Measurements from ENCODE around the gene CFAP119.
A peak's percentile ranks its signal among the peaks of the same experiment; 100 is the strongest.

Gene CFAP119

DNA sequence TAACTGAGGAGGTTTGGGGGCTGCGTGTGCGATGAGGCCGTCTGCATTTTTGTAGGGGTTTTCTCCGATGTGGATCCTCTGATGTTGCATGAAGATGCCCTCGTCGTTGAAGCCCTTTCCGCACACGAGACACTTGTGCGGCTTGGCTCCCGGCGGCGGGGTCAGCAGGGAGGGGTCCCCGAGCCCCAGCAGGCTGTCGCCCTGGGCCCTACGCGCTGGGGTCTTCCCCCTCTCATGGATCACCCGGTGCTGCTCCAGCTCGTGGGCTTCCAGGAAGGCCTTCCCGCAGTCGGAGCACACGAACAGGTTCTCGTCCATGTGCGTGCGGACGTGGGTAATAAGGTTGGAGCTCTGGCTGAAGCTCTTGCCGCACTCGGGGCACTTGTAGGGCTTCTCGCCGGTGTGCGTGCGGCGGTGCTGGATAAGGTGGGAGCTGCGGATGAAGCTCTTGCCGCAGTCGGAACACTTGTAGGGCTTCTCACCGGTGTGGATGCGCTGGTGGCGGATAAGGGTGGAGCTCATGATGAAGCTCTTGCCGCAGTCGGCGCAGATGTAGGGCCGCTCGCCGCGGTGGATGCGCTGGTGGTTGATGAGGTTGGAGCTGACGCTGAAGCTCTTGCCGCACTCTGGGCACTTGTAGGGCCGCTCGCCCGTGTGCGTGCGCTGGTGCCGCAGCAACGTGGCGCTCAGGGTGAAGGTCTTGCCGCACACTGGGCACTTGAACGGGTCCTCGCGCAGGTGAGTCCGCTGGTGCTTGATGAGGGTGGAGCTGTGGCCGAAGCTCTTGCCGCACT lies 20.8 kb upstream of the CFAP119 start:
- DNase-seq (ENCODE audit: low read depth) = no peak

DNA sequence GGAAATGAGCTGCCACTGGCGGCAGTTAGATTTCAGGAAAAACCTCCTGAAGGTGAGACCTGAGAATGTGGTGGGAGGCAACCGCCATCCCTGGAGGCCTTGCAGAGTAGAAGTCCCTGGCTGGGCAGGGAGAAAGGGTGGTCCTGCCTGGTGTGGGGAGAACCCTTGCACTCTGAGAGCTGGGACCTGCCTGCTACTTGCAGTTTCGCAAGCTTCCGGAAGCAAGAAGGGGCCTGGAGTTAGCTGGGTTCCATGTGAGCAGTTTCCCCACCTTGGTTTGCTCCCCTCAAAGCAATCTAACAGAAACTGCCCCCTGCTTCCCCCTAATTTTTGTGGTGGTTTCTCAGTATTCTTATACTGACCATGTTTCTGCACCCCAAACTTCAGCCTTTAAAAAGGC lies 18.7 kb upstream of the CFAP119 start:
- DNase-seq (ENCODE audit: low read depth) = no peak

DNA sequence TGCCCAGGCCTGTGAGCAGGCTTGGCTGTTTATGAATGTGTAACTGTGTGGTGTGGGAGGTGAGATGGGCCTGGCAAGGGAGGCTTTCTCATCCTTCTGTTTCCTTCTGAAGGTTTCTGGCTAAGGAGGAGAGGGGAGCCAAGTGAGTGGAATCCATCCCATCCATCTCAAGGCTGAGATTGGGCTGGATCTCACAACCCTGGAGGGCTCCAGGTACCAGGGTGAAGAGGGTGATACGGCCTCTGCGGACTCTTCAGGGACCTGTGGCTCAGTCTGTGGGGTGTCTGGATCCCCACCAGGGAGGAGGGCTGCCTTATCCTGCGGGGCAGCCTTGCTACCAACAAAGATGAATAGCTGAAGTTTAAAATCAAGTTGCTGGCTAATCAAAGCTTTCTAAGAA lies 18.2 kb upstream of the CFAP119 start:
- DNase-seq (ENCODE audit: low read depth) = no peak

DNA sequence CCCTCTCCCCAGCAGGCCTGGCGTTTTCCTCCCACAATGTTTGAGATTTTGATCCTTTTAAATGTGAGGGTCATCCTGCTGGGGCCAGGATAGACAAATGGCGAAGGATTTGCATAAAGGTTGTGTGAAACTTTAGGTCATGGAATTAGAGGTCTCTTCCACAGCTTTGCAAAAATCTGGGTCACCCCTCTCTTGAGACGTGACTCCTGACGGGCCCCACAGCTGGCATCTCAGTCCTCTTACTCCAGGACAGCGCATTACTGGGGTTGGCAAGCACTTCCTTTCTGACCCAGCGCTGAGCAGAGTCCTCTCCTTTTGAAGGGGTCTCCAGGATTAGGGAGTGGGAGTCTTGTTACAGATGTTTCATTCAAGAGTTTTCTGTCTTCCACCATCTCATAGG lies 17.7 kb upstream of the CFAP119 start:
- DNase-seq (ENCODE audit: low read depth) = no peak

DNA sequence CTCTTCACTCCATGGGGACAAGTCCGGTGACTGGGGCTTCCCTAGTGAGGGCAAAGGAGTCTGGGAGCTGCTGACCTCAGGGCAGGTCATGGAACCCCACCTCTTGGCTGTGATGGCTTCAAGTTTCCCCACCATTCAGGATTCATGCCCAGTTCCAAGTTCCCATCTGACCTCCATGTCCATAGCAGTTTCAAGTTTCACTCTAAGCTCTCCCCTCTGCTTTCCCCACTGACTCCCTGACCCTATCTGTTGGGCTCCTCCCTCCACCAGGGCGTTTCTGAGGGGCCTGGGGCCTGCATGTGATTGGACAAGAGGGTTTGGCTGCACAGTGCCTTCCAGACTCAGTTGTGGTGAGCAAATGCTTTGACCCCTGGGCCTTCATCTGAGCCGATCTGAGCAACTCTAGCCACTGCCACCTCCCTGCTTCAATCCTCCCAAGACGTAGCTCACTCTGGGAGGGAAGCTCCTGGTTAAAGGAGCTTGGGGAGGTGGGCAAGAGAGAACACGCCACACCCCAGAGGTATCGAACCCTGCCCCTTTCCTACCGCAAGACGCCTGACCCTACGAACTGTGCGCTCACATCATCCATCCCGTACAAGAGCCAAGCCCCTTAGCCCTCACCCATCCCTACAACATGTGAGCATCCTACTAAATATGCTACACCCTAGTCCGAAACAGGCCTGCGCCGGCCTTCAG lies 16.8 kb upstream of the CFAP119 start:
- DNase-seq (ENCODE audit: low read depth) = no peak

DNA sequence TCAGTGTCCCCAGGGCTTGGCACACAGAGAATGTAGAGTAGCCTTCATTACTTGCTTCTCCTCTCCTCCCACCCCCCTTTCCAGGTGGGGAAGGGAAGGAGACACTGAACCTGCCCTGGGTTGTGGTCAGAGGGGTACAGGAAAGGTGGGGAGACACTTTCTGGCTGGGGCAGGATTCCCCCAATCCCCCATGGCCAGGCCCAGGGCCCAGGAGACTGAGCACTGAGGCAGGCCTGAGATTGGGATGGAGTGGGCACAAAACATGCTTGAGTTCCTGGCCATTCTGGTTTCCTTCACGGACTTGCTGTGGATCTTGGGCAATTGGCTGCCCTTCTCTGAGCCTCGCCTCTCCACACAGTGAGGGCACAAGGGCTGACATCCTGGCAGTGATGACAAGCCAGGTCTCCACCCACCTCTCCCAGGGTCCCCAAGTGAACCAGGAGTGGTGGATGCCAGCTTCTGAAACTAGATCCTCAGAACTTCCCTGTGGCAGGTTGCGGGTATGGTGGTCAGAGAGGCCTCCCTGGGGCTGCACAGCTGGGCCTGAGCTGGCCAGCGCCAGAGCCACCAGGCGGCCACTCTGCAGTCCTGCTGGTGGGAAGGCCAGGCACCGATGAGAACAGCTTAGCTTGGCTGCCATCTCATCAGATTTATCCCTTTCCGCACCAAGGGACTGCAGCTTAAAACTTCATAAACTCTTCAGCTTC lies 15.9 kb upstream of the CFAP119 start:
- DNase-seq (ENCODE audit: low read depth) = no peak

DNA sequence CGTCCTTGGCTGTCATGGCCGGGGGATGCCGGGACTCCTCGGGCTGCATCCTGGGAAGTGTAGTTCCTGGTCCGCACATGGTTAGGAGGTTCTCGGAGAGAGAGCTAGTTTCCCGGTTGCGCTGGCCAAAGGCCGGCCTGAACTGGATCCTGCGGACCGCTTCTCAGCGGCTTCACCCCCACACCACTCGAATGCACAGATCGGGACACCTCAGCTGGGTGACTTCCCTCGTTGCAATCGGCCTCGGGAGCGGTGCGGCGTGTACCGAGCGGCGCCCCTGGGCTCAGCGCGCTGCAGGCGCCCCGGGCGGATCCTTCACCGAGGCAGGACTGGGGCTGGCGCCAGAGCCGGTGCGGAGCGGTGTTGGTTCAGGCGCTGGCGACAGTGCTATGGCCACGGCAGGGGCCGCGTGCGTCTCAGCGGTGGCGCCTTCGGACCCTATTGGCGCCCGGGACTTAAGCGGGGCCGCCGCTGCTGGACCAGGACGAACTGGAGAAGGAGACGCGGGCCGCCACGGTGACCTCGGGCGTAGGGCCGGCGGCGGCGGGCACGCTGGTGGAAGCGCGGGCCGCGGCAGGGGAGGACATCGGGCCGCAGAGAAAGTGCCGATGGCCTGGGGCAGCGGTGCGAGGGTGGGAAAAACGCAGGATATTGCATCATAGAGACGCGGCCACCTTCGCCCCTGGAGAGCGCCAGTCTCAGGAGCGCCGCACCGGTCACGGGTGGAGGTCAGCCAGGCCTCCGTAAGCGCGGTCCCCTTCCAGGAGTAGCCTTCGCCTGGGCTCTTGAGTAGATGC lies 13.7 kb upstream of the CFAP119 start:
- DNase-seq (ENCODE audit: low read depth) = peak; percentile 57

DNA sequence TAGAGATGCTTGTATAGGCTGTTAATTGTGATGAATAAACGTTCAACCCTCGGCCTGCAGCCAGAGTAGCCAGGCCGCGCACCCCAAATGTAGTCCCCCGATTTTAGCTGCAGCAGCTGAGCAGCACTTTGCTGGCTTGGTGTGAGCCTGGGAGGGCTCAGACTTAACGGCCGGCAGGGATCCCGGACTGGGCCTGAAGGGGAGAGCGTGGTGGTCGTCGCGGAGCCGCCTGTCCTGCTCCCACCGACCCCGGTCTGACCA lies 13.2 kb upstream of the CFAP119 start:
- no peak for DNase-seq (ENCODE audit: low read depth)

DNA sequence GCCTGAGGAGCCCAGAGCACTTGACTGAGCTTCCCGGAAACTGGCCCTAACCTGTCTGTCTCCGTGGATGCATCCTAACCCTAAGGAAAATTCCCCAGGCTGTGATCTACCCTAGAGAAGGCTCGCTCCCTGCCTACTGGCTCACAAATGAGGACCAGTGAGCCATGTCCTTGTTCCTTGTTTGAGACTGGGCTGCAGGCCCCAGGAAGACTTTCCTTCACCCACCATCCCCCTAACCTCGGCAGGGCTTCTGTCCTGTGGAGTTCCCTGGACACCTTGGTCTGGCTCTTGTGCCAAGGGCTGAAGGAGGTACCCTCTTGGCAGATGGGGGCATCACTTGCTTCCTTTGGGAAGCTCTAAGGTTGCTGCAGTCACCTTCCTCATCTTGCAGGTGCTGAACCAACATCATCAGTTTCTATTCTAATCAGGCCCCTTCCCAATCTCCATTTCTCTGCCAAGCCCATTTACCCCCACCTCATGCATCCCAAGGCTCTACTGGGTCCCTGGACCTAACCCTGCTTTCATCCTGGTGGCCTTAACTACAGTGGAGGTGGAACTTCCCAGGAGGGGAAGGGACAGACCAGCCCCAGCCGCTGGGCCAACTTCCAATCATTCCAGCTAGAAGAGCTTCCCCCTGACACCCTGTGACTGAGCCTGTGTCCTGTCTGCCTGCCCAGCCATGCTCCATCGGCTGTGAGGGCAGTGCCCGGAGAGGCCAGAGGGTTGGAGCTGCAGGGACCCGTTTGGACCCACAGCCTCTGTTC lies 12.7 kb upstream of the CFAP119 start:
- DNase-seq (ENCODE audit: low read depth) = no peak

DNA sequence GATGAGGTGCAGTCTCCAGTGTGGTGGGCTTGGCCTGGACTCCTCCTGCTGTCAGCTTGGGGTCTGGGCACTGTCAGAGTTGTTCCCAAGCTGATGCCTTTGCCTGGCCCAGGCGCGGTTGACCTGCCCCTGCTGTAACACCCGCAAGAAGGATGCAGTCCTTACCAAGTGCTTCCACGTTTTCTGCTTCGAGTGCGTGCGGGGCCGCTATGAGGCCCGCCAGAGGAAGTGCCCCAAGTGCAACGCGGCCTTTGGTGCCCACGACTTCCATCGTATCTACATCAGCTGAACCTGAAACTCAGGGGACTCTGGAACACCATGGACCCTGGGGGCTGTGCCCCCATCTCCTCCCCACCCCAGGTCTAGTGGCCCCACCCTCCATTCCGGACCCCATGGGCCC lies 12.0 kb upstream of the CFAP119 start:
- no peak for DNase-seq (ENCODE audit: low read depth)

DNA sequence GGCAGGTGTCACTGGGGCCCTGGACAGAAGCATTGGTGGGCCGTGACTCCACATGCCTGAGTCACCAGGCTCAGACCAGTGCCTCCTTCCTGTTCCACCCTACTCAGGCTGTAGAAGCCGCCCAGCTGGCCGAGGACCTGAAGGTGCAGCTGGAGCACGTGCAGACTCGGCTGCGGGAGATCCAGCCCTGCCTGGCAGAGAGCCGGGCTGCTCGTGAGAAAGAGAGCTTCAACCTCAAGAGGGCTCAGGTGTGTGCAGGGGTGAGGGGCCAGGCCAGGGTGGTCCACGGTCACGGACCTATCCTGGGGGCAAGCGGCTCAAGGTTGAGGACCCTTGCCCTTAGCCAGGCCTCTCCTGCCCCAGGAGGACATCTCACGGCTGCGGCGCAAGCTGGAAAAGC lies 9.9 kb upstream of the CFAP119 start:
- no peak for DNase-seq (ENCODE audit: low read depth)

DNA sequence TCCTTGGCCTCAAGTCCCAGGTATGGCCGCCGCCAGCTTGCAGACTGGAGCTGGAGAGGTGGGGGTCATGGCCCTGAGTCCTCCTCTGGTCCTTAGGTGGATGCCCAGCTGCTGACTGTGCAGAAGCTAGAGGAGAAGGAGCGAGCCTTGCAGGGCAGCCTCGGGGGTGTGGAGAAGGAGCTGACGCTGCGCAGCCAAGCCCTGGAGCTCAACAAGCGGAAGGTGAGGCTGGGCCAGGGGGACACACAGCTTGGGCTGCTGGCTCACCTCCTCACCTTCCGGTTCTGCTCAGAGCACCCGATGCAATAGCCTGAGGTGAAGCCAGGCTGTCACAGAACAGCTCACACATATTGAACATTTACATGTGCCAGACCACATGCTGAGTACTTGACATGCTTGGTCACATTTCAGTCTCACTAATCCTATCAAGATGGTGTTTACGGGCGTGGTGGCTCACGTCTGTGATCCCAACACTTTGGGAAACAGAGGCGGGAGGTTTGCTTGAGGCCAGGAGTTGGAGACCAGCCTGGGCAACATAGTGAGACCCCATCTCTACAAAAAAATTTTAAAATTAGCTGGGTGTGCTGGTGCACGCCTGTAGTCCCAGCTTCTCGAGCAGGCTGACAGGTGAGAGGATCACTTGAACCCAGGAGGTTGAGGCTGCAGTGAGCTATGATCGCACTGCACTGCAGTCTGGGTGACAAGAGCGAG lies 7.7 kb upstream of the CFAP119 start:
- no peak for DNase-seq (ENCODE audit: low read depth)

DNA sequence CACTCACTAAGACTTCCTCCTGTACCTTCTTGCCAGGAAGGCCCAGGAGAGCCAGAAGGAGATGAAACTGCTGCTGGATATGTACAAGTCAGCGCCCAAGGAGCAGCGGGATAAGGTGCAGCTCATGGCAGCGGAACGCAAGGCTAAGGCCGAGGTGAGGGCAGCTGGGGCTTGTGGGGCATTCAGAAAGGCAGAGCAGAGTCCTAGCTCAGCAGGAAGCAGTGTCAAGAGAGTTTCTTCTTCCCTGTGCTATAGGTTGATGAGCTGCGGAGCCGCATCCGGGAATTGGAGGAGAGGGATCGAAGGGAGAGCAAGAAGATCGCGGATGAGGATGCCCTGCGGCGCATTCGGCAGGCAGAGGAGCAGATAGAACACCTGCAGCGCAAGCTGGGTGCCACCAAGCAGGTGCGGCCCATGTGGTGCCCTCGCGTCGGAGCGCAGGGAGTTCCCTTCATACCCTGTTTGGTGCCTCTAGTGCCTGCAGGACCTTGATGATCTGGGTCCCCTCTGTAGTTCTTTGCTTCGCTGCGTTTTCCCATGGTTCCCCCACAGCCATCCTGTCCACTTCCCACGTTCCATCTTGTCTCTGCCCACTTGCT lies 6.8 kb upstream of the CFAP119 start:
- DNase-seq (ENCODE audit: low read depth) = no peak

DNA sequence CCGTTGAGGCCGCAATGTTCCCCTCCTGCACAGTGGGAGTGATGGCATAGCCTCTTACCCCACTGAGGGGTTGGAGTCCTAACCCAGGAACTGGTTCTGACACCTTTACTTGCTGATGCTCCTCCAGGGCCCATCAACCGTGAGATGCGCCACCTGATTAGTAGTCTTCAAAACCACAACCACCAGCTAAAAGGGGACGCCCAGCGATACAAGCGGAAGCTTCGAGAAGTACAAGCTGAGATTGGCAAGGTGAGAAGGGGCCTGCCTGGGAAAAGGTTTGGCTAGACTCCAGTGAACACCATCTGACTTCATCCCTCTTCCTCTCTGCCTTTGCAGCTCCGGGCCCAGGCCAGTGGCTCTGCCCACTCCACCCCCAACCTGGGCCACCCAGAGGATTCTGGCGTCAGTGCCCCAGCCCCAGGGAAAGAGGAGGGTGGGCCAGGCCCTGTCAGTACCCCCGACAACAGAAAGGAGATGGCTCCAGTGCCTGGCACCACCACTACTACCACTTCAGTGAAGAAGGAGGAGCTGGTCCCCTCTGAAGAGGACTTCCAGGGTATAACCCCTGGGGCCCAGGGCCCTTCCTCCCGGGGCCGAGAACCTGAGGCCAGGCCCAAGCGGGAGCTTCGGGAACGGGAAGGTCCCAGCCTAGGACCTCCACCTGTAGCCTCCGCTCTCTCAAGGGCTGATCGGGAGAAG lies 6.1 kb upstream of the CFAP119 start:
- no peak for DNase-seq (ENCODE audit: low read depth)

DNA sequence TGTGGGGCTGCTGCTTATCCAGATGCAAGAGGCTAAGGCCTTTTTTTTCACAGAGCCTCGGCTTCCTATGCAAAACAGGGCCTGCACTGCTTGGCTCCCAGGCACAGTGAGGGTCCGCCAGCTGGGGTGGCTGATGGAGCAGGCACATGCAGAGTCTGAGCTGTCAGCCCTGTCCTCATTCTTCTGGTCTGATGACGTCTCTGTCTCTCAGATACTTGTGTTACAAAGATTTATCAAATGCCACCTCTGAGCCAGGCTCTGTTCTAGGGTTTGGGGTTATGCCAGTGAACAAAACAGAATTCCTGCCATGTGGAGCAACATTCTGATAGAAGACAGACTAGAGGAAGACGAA lies 5.0 kb upstream of the CFAP119 start:
- DNase-seq (ENCODE audit: low read depth) = no peak

DNA sequence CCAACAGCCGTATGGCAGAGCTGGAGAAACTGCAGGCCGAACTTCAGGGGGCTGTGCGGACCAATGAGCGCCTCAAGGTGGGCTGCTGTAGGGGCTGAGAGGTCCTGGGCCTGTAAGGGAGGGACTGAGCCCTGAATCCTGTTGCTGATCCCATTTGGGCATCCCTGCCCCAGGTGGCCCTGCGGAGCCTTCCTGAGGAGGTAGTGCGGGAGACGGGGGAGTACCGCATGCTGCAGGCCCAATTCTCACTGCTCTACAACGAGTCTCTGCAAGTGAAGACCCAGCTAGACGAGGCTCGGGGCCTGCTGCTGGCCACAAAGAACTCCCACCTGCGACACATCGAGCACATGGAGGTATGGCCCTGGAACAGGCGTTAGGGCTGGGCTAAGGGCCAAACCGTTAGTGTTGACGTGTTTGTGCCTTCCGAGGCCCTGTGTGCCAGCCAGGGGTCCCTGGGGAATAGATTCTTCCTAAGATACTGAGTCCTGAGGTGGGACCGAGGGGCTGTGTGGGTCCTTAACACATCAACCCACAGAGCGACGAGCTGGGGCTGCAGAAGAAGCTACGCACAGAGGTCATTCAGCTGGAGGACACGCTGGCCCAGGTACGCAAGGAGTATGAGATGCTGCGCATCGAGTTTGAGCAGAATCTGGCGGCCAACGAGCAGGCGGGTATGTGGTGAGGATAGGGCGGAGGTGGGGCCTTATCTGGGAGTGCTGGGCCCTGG lies 4.5 kb upstream of the CFAP119 start:
- DNase-seq (ENCODE audit: low read depth) = no peak

DNA sequence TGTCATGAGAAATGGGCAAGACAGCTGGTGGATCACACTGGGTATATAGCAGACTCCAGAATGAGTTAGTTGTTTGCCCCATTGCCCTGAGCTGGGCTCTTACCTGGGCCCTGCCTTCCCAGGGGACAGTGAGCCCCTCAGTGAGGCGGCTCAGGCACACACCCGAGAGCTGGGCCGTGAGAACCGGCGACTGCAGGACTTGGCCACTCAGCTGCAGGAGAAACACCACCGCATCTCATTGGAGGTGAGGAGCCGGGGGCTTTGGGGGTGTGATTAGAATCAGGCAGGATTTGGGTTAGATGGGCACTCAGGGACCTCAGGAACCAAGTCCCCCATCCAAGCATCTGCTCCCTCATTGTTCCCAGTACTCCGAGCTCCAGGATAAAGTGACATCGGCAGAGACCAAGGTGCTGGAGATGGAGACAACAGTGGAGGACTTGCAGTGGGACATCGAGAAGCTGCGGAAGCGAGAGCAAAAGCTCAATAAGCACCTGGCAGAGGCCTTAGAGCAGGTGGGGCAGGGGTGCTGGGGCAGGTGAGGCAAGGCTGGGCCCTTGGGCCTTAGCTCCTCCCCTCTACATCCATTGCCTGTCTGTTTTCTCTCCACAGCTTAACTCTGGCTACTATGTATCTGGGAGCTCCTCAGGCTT lies 3.1 kb upstream of the CFAP119 start:
- no peak for DNase-seq (ENCODE audit: low read depth)

DNA sequence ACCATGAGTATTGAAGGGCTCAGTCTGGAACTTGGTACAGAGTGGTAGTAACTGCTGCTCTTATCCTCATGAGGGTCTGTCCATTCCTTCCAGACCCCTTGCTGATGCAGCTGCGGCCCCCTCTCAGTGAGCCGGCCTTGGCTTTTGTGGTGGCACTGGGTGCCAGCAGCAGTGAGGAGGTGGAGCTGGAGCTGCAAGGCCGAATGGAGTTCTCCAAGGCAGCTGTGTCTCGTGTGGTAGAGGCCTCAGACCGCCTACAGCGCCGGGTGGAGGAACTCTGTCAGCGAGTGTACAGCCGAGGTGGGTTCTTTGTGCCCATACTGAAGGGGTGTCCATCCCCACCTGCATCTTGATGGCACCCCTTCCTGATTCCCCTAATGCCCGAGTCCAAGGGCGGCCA lies 2.2 kb upstream of the CFAP119 start:
- DNase-seq (ENCODE audit: low read depth) = no peak
